ENCODE results near the gene GBE1.

Gene GBE1

GRCh38 chr3:81440661-81441060 lies 320.8 kb downstream of the GBE1 start:
- Histone ChIP-seq H2AFZ (ENCODE audit: low read depth, low read length, severe bottlenecking) (no peak overlapping the region), H3K4me2 (ENCODE audit: low read depth, low read length, poor library complexity, severe bottlenecking) (no peak overlapping the region), H3K36me3 (ENCODE audit: low read length) (no peaks in the 10 kb centered on the region), H3F3A (ENCODE audit: insufficient read depth) (no peaks in the 10 kb centered on the region), H3K9ac (ENCODE audit: low read length) (no peak overlapping the region), H3K27me3 (ENCODE audit: low read length) (no peaks in the 10 kb centered on the region), H3K9me3 (ENCODE audit: insufficient read depth, low read length) (no peaks in the 10 kb centered on the region), H3K9me2 (replicated peaks; ENCODE audit: insufficient read depth, low read length) (no peaks in the 10 kb centered on the region), H3K79me2 (ENCODE audit: insufficient read depth, low read length) (no peaks in the 10 kb centered on the region), H3K27ac (ENCODE audit: low read depth, low read length) (no peak overlapping the region), H3K4me3 (ENCODE audit: insufficient read depth, low read length, poor library complexity, severe bottlenecking) (no peak overlapping the region), H4K20me1 (ENCODE audit: low read depth, low read length) (no peaks in the 10 kb centered on the region)
- TF ChIP-seq EZH2phosphoT487 (conservative IDR thresholded peaks at IDR 0.05; ENCODE audit: low read length) (no peak), CTCF (IDR thresholded peaks at IDR 0.05; ENCODE audit: insufficient read depth, low read length, poor library complexity, severe bottlenecking) (no peak)

Data from SU-DHL-6 (cell line).